ENCODE results near the gene CDH8.

- no peak for TF ChIP-seq POLR2A (IDR thresholded peaks at IDR 0.05)
- TF ChIP-seq EP300 (IDR thresholded peaks at IDR 0.05), result no peak
- TF ChIP-seq, protein P1, sequence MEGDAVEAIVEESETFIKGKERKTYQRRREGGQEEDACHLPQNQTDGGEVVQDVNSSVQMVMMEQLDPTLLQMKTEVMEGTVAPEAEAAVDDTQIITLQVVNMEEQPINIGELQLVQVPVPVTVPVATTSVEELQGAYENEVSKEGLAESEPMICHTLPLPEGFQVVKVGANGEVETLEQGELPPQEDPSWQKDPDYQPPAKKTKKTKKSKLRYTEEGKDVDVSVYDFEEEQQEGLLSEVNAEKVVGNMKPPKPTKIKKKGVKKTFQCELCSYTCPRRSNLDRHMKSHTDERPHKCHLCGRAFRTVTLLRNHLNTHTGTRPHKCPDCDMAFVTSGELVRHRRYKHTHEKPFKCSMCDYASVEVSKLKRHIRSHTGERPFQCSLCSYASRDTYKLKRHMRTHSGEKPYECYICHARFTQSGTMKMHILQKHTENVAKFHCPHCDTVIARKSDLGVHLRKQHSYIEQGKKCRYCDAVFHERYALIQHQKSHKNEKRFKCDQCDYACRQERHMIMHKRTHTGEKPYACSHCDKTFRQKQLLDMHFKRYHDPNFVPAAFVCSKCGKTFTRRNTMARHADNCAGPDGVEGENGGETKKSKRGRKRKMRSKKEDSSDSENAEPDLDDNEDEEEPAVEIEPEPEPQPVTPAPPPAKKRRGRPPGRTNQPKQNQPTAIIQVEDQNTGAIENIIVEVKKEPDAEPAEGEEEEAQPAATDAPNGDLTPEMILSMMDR (IDR thresholded peaks at IDR 0.05), result no peak
Observed at GRCh38 chr16:61921373-61921772, 114.9 kb downstream of the CDH8 start.

All from gastroesophageal sphincter (tissue), 3 donors.